ENCODE measurements around the gene HLA-DQA1.
"Not testable (repeated sequence)": the region's sequence is repeated elsewhere in the genome, so short reads cannot be mapped to it uniquely, and the experiment has no call there.

HLA-DQA1 gene

DNA sequence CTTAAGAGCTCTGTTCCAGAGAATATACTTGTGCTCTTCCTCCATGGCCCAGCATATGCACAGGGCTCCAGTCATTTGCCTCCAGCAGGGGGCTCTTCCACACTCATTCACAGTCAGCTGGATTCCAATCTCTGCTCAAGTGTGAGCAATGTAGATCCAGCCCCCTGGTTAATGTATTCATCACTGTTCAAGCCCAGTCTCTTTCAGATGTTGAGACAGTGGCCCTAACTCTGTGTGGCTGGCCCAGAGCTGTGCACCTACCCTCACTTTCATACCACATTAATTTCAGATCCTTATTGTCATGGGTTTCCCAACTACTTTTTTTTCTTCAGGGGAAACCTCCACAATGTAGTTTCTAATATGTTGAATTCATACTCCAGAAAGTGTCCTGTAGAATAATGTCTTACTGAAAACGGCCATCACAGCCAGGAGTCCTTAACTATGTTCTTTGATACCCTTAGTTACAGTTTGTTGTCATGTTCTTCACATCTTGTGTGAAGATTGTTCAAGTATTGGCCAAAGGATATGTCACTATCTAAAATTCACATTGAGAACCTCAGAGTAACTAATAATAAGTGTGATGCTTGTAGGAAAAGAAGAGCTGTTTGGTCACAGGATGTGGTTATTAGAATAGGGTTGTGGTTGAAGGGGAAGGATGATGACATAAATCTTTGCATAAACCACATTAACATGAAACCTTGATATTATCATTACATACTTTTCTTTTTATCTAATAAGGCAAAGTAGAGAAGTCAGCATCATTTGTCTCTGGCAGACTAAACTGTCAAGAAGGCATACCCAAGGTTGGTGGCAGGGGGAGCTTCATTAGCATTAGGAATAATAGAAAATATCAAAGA is 14.4 kb upstream of the HLA-DQA1 start:
- DNase-seq, result no peak

DNA sequence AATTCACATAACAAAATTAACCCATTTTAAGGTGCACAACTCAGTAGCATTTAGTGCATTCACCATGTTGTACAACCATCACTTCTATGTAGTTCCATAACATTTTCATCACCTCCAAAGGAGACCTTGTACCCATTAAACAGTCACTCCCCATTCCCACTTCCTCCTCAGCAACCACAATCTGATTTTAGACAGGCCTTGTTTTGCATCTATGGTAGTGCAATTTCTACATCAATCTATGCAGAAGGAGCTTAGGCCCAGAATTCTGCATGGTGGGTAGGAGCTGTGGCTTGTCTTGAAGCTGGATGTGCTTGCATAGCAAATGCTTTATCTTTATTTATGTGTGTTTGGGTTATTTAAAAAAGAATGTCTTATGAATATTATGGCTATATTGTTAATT is 13.5 kb upstream of the HLA-DQA1 start:
- DNase-seq, result no peak

DNA sequence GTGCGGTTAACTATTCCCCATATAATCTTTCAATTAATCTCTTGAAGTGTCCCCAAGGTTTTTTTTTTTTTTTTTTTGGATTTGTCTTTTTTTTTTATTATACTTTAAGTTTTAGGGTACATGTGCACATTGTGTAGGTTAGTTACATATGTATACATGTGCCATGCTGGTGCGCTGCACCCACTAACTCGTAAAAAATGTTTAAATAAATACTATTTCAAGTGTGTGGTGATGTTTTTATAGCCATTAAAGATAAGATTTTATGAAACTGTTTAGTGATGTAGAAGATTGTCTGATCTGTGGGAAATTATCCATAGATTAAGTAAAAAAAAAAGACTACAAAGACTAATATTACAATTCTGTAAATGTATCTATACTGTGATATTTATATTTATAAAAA is 12.6 kb upstream of the HLA-DQA1 start:
- no peak for DNase-seq

DNA sequence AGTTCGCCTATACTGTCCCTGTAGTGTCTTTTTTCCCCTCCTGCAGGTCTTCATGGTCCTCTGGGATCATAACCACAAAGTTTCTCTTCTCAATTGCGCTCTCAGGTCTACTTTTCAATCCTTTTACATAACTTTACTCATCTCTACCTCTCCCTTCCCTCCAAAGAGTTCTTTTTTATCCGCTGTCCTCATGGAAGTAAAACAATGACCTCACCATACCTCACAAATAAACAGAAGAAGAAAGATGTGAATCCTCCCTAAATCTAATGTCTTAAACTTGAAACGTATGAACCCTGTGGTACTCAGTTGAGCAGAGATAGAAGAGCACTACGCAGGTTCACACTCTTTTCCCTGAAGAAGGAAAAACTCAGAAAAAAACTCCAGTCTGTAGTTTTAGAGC is 12.1 kb upstream of the HLA-DQA1 start:
- DNase-seq, result no peak

DNA sequence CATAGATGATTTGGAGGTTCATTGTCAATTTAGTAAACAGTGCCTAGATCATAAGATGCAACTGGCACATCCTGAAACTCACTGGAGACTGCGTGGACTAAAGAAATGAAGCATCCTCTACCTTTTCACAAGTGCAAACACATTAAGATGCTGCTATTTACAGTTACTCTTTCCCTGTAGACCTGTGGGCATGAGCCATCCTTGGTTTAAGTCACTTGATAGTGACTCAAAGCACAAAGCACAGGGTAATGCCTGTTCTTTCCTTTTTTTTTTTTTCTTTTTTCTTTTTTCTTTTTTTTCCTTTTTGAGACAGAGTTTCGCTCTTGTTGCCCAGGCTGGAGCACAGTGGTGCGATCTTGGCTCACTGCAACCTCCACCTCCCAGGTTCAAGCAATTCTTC is 10.0 kb upstream of the HLA-DQA1 start:
- no peak for DNase-seq

DNA sequence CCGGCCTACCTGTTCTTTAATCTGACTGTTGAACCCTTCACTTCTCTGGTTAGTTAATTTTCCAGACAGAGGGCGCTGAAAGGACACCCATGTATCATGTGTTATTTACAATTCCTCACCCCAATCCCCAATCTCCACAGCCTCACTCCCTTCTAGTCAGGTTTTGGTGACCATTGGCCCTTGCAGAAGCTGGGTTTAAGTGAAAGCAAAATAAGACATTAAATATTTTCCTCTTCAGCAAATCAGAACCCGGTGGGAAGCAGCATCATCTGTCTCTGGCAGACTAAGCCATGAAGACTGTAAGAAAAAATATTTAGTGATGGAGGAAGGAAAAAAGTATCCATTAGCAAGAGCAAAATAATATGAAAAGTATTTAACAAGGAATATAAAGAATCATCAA is 9.4 kb upstream of the HLA-DQA1 start:
- no peak for DNase-seq

DNA sequence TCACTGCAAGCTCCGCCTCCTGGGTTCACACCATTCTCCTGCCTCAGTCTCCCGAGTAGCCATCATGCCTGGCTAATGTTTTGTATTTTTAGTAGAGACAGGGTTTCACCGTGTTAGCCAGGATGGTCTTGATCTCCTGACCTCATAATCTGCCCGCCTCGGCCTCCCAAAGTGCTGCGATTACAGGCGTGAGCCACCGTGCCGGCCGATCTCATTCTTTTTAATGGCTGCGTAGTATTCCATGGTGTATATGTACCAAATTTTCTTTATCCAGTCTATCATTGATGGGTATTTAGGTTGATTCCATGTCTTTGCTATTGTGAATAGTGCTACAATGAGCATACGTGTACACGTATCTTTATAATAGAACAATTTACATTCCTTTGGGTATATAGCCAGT is 7.4 kb upstream of the HLA-DQA1 start:
- not testable (repeated sequence) for DNase-seq

- no peak for DNase-seq
Observed at GRCh38 chr6:32635526-32636123, 1.6 kb upstream of the HLA-DQA1 start.

GRCh38 chr6:32637883-32638282 is 677 bp downstream of the HLA-DQA1 start:
- DNase-seq, result no peak

GRCh38 chr6:32638532-32639219 is 1.5 kb downstream of the HLA-DQA1 start:
- no peak for DNase-seq

GRCh38 chr6:32639440-32640394 is 2.5 kb downstream of the HLA-DQA1 start:
- DNase-seq, result no peak

GRCh38 chr6:32641122-32641521 is 3.9 kb downstream of the HLA-DQA1 start:
- DNase-seq, result no peak

GRCh38 chr6:32641785-32642719 is 4.8 kb downstream of the HLA-DQA1 start:
- not testable (repeated sequence) for DNase-seq

GRCh38 chr6:32642720-32643106 is 5.5 kb downstream of the HLA-DQA1 start:
- no peak for DNase-seq

DNA sequence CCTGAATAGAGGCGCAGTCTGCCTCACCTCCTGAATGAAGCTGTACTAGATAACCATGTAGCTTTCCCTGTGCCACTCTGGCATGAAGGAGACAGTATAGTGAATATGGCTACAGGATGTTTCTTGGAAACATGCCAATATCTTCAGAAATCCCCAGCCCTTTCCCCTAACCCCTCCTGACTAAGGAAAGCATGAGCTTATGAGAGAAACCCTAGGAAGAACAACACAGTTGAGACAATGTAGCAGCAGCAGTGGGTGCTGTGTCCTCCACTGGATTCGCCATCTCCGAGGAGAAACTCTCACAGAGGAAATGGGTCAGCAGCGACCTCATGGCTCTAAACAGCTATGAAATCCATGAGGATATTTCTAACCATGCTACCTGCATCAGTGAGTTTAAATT is 6.7 kb downstream of the HLA-DQA1 start:
- DNase-seq, result no peak

GRCh38 chr6:32645047-32645703 is 8.0 kb downstream of the HLA-DQA1 start:
- DNase-seq, result no peak

- no peak for DNase-seq
Observed at GRCh38 chr6:32655203-32655710, 18.1 kb downstream of the HLA-DQA1 start.

DNA sequence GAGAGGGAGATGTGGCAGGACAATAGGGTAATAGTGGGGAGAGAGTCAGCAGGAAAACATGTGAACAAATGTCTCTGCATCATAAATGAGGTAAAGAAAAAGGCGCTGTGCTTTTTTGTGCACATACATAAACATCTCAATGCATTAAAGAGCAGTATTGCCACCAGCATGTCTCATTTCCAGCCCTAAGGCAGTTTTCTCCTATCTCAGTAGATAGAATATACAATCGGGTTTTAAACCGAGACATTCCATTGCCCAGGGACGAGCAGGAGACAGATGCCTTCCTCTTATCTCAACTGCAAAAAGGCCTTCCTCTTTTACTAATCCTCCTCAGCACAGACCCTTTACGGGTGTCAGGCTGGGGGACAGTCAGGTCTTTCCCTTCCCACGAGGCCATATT is 20.1 kb downstream of the HLA-DQA1 start:
- DNase-seq, result not testable (repeated sequence)

DNA sequence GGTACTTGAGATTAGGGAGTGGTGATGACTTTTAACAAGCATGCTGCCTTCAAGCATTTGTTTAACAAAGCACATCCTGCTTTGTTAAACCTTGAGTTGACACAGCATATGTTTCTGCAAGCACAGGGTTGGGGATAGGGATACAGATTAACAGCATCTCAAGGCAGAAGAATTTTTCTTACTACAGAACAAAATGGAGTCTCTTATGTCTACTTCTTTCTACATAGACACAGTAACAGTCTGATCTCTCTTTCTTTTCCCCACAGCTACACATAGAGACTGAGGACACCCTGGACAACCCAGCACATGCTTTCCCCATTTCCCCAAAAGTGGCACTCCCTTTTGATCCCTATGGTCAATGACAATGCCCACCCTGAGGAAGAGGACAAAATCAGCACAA is 20.6 kb downstream of the HLA-DQA1 start:
- not testable (repeated sequence) for DNase-seq

DNA sequence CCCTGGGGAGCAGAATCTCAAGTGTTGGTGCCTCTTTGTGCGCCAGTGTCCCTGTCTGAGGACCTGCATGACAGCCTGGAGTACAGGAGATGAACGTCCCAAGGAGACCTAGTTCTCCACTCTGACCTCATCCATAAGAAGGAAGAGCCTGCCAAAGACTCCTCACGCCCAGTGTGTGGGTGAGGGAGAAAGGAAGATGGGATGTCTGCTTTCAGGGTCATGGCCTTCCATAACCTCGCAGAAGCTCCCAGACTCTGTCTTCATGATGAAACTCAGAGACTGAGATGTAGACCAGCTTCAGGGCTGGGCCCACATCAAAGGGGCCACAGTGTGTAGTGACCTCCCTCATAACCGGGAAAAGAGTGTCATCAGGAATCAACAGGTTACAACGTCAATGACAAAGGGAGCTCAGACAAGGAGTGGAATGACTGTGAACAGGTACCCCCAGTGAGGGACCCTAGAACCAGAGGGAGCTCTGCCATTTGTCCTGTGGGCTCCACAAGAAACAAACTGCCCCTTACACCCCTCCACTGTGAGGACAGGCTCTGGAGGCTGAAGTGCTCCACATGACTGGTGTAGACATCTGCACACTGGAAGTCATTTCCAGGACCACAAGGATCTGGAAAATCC is 21.2 kb downstream of the HLA-DQA1 start:
- DNase-seq, result no peak

All from NCI-H748 treated with DMSO at 0.1 percent for 48 hours (cell line).